ENCODE results near the gene NKAIN2.

Gene NKAIN2

DNA sequence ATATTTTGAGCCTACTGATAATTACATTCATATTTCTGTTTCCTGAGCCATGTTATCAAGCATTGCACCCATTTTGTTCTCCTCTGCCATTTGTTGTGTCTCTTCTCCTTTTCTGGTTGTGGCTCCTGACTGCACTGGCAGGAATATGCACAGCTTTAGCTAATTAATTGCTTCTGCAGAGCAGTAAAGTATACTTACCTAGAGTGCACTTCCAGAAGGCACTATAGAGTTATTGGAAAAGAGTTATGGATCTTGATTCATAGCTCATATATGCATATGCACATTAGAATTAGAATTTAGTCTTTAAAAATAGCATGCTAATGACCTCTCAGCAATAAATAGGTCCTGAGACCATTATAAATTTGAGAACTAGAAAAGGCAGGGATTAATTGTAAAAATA lies 262.6 kb downstream of the NKAIN2 start:
- Histone ChIP-seq H3K4me1 (no peaks in the 10 kb centered on the region), H3K36me3 (no peaks in the 10 kb centered on the region), H3K4me3 (ENCODE audit: low read depth, low read length) (no peak overlapping the region), H3K27me3 (no peaks in the 10 kb centered on the region), H3K9me3 (no peaks in the 10 kb centered on the region)
- TF ChIP-seq, protein P1, sequence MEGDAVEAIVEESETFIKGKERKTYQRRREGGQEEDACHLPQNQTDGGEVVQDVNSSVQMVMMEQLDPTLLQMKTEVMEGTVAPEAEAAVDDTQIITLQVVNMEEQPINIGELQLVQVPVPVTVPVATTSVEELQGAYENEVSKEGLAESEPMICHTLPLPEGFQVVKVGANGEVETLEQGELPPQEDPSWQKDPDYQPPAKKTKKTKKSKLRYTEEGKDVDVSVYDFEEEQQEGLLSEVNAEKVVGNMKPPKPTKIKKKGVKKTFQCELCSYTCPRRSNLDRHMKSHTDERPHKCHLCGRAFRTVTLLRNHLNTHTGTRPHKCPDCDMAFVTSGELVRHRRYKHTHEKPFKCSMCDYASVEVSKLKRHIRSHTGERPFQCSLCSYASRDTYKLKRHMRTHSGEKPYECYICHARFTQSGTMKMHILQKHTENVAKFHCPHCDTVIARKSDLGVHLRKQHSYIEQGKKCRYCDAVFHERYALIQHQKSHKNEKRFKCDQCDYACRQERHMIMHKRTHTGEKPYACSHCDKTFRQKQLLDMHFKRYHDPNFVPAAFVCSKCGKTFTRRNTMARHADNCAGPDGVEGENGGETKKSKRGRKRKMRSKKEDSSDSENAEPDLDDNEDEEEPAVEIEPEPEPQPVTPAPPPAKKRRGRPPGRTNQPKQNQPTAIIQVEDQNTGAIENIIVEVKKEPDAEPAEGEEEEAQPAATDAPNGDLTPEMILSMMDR (IDR thresholded peaks at IDR 0.05; ENCODE audit: low read depth, low read length): no peak
- no peak for DNase-seq

DNA sequence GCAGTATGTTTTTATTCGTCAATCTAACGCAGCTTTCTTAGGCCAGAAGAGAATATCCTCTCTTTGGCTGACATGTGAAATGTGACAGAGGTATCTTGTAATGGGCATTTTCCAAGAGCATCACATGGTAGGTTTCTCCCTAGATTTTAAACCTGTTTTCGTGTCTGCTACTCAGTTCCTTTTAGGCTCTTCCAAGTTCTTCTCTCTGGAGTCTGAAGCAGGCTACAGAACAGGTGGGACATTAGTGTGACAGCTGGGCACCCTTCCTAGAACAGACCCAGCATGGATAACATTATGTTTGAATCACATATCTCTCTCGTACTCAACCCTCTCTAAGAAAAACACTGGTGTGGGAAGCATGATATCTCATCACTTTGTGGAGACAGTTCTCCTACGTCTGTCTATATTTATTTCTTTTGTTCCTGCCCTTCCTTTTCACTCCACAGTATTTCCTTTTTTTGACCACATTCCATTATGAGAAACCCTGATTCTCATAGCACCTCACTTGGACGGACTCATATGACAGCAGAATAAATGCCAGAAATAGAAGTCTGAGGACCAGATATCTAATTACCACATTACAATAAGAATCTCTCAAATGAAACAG lies 263.4 kb downstream of the NKAIN2 start:
- no peaks in the 10 kb centered on the region for H3K36me3 ChIP-seq
- H3K27me3 ChIP-seq: no peaks in the 10 kb centered on the region
- H3K4me1 ChIP-seq: no peaks in the 10 kb centered on the region
- no peaks in the 10 kb centered on the region for H3K9me3 ChIP-seq
- no peak overlapping the region for H3K4me3 ChIP-seq (ENCODE audit: low read depth, low read length)
- TF ChIP-seq, protein P1 (IDR thresholded peaks at IDR 0.05; ENCODE audit: low read depth, low read length): no peak
- DNase-seq: no peak

DNA sequence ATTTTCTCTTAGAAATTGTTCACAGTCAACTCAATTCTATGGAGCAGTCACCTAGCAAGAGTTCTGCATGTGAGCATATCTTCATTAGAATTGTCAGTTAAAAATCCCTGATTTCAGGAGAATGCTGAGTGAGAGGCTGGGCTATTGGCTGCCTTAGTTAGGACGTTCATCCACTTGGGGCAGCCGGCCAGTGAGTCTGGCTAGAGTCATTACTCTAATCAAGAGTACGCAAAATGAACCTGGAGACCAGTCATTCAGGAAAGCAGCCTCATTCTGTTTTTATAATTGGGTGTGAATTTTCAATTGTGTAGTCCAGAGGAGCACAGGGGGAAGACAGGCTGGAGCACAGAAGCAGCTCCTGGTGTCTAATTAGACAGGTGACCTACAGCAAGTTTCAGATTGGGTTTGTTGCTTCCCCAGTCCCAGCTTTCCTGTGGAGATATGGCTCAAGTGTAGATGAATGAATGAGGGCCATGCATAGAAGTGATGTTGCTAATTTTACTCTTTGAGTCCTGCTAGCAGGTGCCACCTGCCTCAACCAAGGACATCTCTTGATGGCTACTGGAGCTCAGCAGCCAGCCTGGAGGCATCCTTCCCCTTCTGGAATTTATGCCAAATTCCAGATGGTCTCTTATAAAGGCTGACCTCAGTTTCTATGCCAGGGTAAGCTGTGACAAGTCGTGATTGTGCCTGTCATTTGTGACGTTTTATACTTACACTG lies 265.7 kb downstream of the NKAIN2 start:
- no peak overlapping the region for H3K4me3 ChIP-seq (ENCODE audit: low read depth, low read length)
- no peaks in the 10 kb centered on the region for H3K9me3 ChIP-seq
- TF ChIP-seq, protein P1 (IDR thresholded peaks at IDR 0.05; ENCODE audit: low read depth, low read length): no peak
- H3K36me3 ChIP-seq: no peaks in the 10 kb centered on the region
- H3K27me3 ChIP-seq: no peaks in the 10 kb centered on the region
- DNase-seq: no peak
- no peaks in the 10 kb centered on the region for H3K4me1 ChIP-seq

DNA sequence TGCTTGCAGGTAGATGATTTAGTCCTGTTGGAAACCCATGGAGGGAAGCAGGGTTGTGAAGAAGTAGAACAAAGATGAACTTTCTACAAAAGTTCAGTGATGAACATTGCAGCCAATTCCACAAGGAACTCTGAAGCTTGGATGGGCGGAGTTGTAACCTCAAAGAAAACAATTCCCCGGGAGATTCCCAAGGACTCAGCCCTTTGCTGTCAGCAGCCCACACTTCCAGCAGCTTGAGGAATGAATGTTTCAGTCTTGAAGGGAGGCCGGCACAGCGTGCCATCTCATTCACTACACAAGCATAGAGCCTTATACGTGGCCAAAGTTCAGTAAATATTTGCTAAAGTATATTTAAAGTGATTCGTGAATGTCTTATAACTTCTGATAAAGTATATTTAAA lies 269.4 kb downstream of the NKAIN2 start:
- no peaks in the 10 kb centered on the region for H3K9me3 ChIP-seq
- H3K27me3 ChIP-seq: no peaks in the 10 kb centered on the region
- TF ChIP-seq, protein P1 (IDR thresholded peaks at IDR 0.05; ENCODE audit: low read depth, low read length): no peak
- no peaks in the 10 kb centered on the region for H3K4me1 ChIP-seq
- no peak for DNase-seq
- H3K36me3 ChIP-seq: no peaks in the 10 kb centered on the region
- H3K4me3 ChIP-seq (ENCODE audit: low read depth, low read length): no peak overlapping the region

DNA sequence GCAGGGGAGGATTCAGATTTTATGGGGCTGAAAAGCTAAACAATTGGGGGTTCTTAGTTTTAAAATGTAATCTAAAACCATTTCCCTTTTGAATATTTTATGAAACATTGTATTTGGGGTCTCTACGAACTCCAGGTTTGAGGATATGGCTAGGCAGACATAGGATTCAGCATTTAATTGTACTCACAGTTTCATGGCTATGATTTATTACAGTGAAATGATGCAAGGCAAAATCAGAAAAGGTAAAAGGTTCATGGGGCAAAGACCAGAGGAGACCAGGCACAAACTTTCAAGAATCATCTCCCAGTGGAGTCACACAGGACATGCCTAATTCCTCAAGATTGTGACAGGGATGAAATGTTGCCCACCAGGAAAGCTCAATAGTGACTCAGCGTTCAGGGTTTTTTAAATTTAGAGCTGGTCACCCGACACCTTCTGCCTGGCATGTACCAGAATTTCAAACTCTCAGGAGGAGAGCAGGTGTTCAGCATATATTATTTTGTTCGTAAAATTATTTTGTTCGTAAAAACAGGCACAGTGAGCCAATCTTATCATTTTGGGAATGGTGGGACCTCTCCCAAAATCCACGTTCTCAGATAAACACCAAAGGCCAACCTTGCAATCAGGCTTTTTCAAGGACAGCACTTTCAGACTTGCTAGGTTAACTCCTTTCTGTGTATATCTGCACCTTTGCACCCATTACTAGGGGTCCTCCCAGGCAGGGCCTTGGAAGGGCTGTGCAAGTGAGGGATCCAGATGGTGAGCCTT lies 270.3 kb downstream of the NKAIN2 start:
- no peak for DNase-seq
- no peaks in the 10 kb centered on the region for H3K9me3 ChIP-seq
- no peaks in the 10 kb centered on the region for H3K36me3 ChIP-seq
- no peaks in the 10 kb centered on the region for H3K27me3 ChIP-seq
- no peak overlapping the region for H3K4me3 ChIP-seq (ENCODE audit: low read depth, low read length)
- TF ChIP-seq, protein P1 (IDR thresholded peaks at IDR 0.05; ENCODE audit: low read depth, low read length): no peak
- no peaks in the 10 kb centered on the region for H3K4me1 ChIP-seq

DNA sequence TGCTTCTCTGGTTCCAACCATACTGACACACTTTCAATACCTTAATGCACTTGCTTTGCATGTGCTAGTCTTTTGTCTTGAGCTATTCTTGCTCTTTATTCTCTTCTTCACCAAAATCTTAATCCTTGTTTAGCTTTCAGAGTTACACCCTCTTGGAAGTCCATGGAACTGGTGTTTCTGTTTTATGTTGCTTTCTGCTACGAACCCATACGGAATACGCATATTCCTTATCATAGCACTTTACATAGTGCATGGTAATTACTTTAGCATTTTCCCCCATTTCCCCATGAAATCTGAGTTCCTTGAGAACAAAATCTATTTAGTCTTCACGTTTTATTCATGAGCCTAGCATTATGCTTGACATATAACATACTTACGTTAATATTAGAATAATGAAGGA lies 270.9 kb downstream of the NKAIN2 start:
- Histone ChIP-seq H3K4me3 (ENCODE audit: low read depth, low read length) (no peak overlapping the region), H3K9me3 (no peaks in the 10 kb centered on the region), H3K27me3 (no peaks in the 10 kb centered on the region), H3K36me3 (no peaks in the 10 kb centered on the region), H3K4me1 (no peaks in the 10 kb centered on the region)
- DNase-seq: no peak
- TF ChIP-seq, protein P1 (IDR thresholded peaks at IDR 0.05; ENCODE audit: low read depth, low read length): no peak
